ENCODE results near the gene CDK19. TPM values are rescaled to one million over a fixed set of nuclear protein-coding genes. Genes with fewer than 3 reads are reported as not detected.

The CDK19 gene
- total RNA-seq, 1 experiment from 2014 or later: 11.7 TPM

- TF ChIP-seq, protein P1, sequence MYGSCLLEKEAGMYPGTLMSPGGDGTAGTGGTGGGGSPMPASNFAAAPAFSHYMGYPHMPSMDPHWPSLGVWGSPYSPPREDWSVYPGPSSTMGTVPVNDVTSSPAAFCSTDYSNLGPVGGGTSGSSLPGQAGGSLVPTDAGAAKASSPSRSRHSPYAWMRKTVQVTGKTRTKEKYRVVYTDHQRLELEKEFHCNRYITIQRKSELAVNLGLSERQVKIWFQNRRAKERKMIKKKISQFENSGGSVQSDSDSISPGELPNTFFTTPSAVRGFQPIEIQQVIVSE (CRISPR knock-in tag; IDR thresholded peaks at IDR 0.05; ENCODE audit: borderline replicate concordance): no peak
- no peak for TF ChIP-seq ZNF416 (CRISPR knock-in tag; IDR thresholded peaks at IDR 0.05)
- no peak for TF ChIP-seq NR1H2 (CRISPR knock-in tag; IDR thresholded peaks at IDR 0.05)
Observed at GRCh38 chr6:110672122-110672521, 143.1 kb downstream of the CDK19 start (continued).

DNA sequence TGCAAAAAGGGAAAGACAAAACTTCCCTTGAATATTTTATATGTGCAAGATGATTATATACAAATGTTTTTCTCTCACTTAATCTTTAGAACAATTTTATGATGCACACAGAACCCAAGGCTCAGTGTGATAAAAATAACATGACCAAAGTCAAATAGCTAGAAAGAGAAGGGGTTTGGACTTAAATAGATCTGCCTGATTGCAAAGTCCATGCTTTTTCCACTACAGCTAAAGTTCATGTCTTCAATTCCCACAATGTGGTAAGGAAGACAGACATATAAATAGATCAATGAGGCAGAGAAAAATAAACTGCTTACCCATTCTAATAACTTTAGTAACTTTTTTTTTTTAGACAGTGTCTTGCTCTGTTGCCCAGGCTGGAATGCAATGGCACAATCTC, 143.8 kb downstream of the CDK19 start:
- no peak for DNase-seq (ENCODE audit: low spot score)
- no peak for TF ChIP-seq E2F5 (CRISPR knock-in tag; IDR thresholded peaks at IDR 0.05)
- TF ChIP-seq ZNF396 (CRISPR knock-in tag; IDR thresholded peaks at IDR 0.05; ENCODE audit: borderline replicate concordance): no peak
- TF ChIP-seq ATF3 (CRISPR knock-in tag; conservative IDR thresholded peaks at IDR 0.05): no peak
- TF ChIP-seq, protein P2, sequence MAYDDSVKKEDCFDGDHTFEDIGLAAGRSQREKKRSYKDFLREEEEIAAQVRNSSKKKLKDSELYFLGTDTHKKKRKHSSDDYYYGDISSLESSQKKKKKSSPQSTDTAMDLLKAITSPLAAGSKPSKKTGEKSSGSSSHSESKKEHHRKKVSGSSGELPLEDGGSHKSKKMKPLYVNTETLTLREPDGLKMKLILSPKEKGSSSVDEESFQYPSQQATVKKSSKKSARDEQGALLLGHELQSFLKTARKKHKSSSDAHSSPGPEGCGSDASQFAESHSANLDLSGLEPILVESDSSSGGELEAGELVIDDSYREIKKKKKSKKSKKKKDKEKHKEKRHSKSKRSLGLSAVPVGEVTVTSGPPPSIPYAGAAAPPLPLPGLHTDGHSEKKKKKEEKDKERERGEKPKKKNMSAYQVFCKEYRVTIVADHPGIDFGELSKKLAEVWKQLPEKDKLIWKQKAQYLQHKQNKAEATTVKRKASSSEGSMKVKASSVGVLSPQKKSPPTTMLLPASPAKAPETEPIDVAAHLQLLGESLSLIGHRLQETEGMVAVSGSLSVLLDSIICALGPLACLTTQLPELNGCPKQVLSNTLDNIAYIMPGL (CRISPR knock-in tag; IDR thresholded peaks at IDR 0.05): no peak
- TF ChIP-seq, protein P3, sequence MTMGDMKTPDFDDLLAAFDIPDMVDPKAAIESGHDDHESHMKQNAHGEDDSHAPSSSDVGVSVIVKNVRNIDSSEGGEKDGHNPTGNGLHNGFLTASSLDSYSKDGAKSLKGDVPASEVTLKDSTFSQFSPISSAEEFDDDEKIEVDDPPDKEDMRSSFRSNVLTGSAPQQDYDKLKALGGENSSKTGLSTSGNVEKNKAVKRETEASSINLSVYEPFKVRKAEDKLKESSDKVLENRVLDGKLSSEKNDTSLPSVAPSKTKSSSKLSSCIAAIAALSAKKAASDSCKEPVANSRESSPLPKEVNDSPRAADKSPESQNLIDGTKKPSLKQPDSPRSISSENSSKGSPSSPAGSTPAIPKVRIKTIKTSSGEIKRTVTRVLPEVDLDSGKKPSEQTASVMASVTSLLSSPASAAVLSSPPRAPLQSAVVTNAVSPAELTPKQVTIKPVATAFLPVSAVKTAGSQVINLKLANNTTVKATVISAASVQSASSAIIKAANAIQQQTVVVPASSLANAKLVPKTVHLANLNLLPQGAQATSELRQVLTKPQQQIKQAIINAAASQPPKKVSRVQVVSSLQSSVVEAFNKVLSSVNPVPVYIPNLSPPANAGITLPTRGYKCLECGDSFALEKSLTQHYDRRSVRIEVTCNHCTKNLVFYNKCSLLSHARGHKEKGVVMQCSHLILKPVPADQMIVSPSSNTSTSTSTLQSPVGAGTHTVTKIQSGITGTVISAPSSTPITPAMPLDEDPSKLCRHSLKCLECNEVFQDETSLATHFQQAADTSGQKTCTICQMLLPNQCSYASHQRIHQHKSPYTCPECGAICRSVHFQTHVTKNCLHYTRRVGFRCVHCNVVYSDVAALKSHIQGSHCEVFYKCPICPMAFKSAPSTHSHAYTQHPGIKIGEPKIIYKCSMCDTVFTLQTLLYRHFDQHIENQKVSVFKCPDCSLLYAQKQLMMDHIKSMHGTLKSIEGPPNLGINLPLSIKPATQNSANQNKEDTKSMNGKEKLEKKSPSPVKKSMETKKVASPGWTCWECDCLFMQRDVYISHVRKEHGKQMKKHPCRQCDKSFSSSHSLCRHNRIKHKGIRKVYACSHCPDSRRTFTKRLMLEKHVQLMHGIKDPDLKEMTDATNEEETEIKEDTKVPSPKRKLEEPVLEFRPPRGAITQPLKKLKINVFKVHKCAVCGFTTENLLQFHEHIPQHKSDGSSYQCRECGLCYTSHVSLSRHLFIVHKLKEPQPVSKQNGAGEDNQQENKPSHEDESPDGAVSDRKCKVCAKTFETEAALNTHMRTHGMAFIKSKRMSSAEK (CRISPR knock-in tag; IDR thresholded peaks at IDR 0.05; ENCODE audit: borderline replicate concordance): no peak
- Mint-ChIP-seq H3K36me3 (no peaks in the 10 kb centered on the region), H3K27me3 (ENCODE audit: low read depth) (no peaks in the 10 kb centered on the region), H3K27ac (no peak overlapping the region), H3K9me3 (no peaks in the 10 kb centered on the region), H3K4me1 (no peaks in the 10 kb centered on the region), H3K4me3 (no peak overlapping the region)
- no peak for ATAC-seq
- ChIA-PET CTCF (interaction anchor here (1.8 kb wide), 1 partner anchor 11 kb away, joined by 4 read pairs; no protein-coding TSS in a partner anchor), POLR2A (no interaction called here)

GRCh38 chr6:110665600-110665999, 149.7 kb downstream of the CDK19 start:
- Mint-ChIP-seq H3K36me3 (no peaks in the 10 kb centered on the region), H3K4me3 (no peak overlapping the region), H3K27ac (no peak overlapping the region), H3K27me3 (ENCODE audit: low read depth) (no peaks in the 10 kb centered on the region), H3K9me3 (no peaks in the 10 kb centered on the region), H3K4me1 (no peaks in the 10 kb centered on the region)
- ChIA-PET CTCF (no interaction called here), POLR2A (interaction anchor here (0.6 to 0.7 kb wide), 2 partner anchors 14 to 1230 kb away, joined by 3 read pairs; no protein-coding TSS in a partner anchor)
- no peak for ATAC-seq
- DNase-seq (ENCODE audit: low spot score): no peak
- TF ChIP-seq RORB (CRISPR knock-in tag; IDR thresholded peaks at IDR 0.05): no peak
- TF ChIP-seq, protein P4, sequence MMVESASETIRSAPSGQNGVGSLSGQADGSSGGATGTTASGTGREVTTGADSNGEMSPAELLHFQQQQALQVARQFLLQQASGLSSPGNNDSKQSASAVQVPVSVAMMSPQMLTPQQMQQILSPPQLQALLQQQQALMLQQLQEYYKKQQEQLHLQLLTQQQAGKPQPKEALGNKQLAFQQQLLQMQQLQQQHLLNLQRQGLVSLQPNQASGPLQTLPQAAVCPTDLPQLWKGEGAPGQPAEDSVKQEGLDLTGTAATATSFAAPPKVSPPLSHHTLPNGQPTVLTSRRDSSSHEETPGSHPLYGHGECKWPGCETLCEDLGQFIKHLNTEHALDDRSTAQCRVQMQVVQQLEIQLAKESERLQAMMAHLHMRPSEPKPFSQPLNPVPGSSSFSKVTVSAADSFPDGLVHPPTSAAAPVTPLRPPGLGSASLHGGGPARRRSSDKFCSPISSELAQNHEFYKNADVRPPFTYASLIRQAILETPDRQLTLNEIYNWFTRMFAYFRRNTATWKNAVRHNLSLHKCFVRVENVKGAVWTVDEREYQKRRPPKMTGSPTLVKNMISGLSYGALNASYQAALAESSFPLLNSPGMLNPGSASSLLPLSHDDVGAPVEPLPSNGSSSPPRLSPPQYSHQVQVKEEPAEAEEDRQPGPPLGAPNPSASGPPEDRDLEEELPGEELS (CRISPR knock-in tag; IDR thresholded peaks at IDR 0.05): no peak
- TF ChIP-seq GTF2I (CRISPR knock-in tag; conservative IDR thresholded peaks at IDR 0.05): no peak
- no peak for TF ChIP-seq TEAD4 (CRISPR knock-in tag; IDR thresholded peaks at IDR 0.05)
- TF ChIP-seq, protein P5, sequence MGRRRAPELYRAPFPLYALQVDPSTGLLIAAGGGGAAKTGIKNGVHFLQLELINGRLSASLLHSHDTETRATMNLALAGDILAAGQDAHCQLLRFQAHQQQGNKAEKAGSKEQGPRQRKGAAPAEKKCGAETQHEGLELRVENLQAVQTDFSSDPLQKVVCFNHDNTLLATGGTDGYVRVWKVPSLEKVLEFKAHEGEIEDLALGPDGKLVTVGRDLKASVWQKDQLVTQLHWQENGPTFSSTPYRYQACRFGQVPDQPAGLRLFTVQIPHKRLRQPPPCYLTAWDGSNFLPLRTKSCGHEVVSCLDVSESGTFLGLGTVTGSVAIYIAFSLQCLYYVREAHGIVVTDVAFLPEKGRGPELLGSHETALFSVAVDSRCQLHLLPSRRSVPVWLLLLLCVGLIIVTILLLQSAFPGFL (CRISPR knock-in tag; IDR thresholded peaks at IDR 0.05; ENCODE audit: borderline replicate concordance): no peak
- no peak for TF ChIP-seq FOXK1 (CRISPR knock-in tag; IDR thresholded peaks at IDR 0.05)
- no peak for TF ChIP-seq FOXJ3 (CRISPR knock-in tag; IDR thresholded peaks at IDR 0.05; ENCODE audit: borderline replicate concordance)
- no peak for TF ChIP-seq ZNF423 (CRISPR knock-in tag; IDR thresholded peaks at IDR 0.05)
- no peak for TF ChIP-seq TCF7 (CRISPR knock-in tag; IDR thresholded peaks at IDR 0.05; ENCODE audit: low read depth)
- no peak for TF ChIP-seq IRF1 (CRISPR knock-in tag; IDR thresholded peaks at IDR 0.05)
- no peak for TF ChIP-seq E2F1 (CRISPR knock-in tag; IDR thresholded peaks at IDR 0.05)

All from WTC11 (cell line).